Stomach (tissue), 9 donors: Measurements from ENCODE around the gene EHD3. TPM values are rescaled to one million over a fixed set of nuclear protein-coding genes. Genes with fewer than 3 reads are reported as not detected.
A peak's percentile ranks its signal among the peaks of the same experiment; 100 is the strongest.

ENCODE experiments used
- DNase-seq, 2 donors: peaks; one replicate each; pipeline versions ENCODE4 v3.0.0 to v3.0.0-alpha.2; 2013 to 2019
- H3K27ac ChIP-seq, 5 donors: fragments of 200-600 bp in 4 of 5; sonication (generic) in 4 of 5; one replicate each; pipeline ENCODE4 v1.5.1; 2013 to 2019; ENCODE audit warnings: mild to moderate bottlenecking in 1 of 5, moderate library complexity in 1 of 5
- H3K27me3 ChIP-seq, 3 donors: fragments of 200-600 bp; sonication (generic); one replicate each; pipeline ENCODE4 v1.5.1; 2017 to 2019; ENCODE audit warnings: mixed run types in 1 of 3
- H3K36me3 ChIP-seq, 4 donors: fragments of 200-600 bp; sonication (generic); 1 replicate in 3 of 4; 2 replicates in 1 of 4; pipeline ENCODE4 v1.5.1; 2016 to 2019
- H3K4me1 ChIP-seq, 4 donors: fragments of 200-600 bp; sonication (generic); one replicate each; pipeline ENCODE4 v1.5.1; 2016 to 2019
- H3K4me3 ChIP-seq, 4 donors: fragments of 200-600 bp; sonication (generic) in 3 of 4; one replicate each; pipeline ENCODE4 v1.5.1; 2016 to 2019; ENCODE audit warnings: mild to moderate bottlenecking in 1 of 4
- H3K9me3 ChIP-seq, 4 donors: fragments of 200-600 bp; sonication (generic); one replicate each; pipeline ENCODE4 v1.5.1; 2016 to 2019
- EP300 ChIP-seq: sonication (generic); formaldehyde crosslinking; IDR thresholded peaks from one replicate; pipeline ENCODE4 v1.6.1; 2017; ENCODE audit warnings: antibody characterized with exemption
- POLR2A ChIP-seq, 4 donors: fragments of 450-650 bp; IDR thresholded peaks; one replicate each; pipeline ENCODE4 v1.6.1; 2016; ENCODE audit warnings: antibody characterized with exemption in 4 of 4, control low read depth in 2 of 4, mild to moderate bottlenecking in 1 of 4, moderate library complexity in 1 of 4
- POLR2AphosphoS5 ChIP-seq, 3 donors: sonication (generic); formaldehyde crosslinking; IDR thresholded peaks; one replicate each; pipeline ENCODE4 v1.6.1; 2016; ENCODE audit warnings: antibody characterized with exemption in 3 of 3
- WGBS, 5 donors: extraction: QIAGEN DNeasy Blood & Tissue Kit in 3 of 5; methylation state at CpG; one replicate each; pipeline versions ENCODE4 v1.1.5 to v1.1.7; 2013 to 2018; 5-methylcytosine and 5-hydroxymethylcytosine counted together
- intact Hi-C: fragments of 100-400 bp; cut with DNase I; formaldehyde crosslinking; loops from one replicate; pipeline ENCODE4 v1.15.1; 2023; ENCODE audit warnings: low total_unique reads
- polyA plus RNA-seq, 3 donors: library from polyadenylated mRNA; stranded (reverse); fragments of 200-250 nt; gene quantifications; one replicate each; pipeline ENCODE4 v1.2.3, GENCODE V29; 2013
- total RNA-seq, 5 donors: library from RNA; depleted of rRNA; stranded (reverse); fragments of >200 nt; gene quantifications; one replicate each; pipeline versions ENCODE4 v1.1.0 to v1.2.3, GENCODE V29; 2014 to 2016
- TF ChIP-seq, protein P1 (sequence below), 7 experiments: fragments of 450-650 bp in 4 of 7; fragments of 200-600 bp in 3 of 7; sonication (generic) in 3 of 7; IDR thresholded peaks; one replicate each; pipeline ENCODE4 v1.5.1; 2016 to 2019; ENCODE audit warnings: antibody characterized with exemption in 7 of 7, control low read depth in 2 of 7, mild to moderate bottlenecking in 1 of 7
- donor health status: healthy with polysubstance abuse.
- donor health status: Bipolar disorder and iron deficiency.
- donor health status: healthy.

Gene EHD3
- total and polyA plus RNA-seq, 8 donors, result 0.45 to 7.5 (median 3.6) TPM

DNA sequence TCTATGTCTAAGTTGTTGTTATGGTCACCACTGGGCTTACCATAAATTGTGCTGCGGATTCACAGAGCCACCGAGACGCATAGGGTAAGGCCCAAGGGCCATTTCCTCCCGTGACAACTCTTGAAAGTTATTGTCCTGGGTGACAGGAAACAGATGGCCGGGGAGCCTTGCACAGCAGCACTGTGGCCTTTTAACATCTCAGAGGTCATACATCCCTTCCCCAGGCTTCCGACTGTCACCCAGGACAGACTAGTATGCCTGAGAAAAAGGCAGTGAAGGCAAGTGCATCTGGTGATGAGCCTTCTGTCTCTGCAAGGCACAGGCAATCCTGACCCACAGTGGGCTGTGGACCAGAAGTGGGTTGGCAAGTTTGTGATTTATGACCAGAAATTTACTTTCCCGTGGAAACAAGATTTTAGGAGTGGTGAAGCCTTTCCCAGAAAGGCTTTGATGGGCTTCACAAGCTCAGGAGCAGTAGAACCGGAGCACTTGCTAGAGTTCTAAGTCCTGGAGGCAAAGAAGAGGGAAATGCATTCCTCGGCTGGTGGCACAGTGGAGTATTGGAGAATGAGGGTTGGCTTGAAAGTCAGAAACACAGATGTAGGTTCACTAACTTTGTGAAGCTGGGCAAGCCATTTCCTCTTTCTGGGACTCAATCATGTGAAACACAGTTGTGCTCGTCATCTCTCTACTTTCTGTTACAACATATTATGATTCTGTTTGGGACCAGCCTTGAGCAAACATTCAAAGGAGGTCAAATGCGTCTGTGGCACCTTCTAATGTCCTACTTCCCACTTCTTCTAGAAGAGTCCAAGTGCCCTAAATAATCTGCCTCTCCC, 14.6 kb upstream of the EHD3 start:
- DNase-seq, result peak in 1 of 2 donors; percentile 66
- Histone ChIP-seq H3K27ac (peak overlapping the region in 2 of 5 donors; percentile 18 to 29), H3K4me3 (no peak overlapping the region), H3K27me3 (peaks cover 0 to 14% (median 0%) of the 10 kb centered on the region in 3 donors), H3K9me3 (no peaks in the 10 kb centered on the region), H3K36me3 (no peaks in the 10 kb centered on the region), H3K4me1 (peaks cover 0 to 4% (median 0%) of the 10 kb centered on the region in 4 donors)
- intact Hi-C loops, result no loop called here
- no peak for TF ChIP-seq POLR2A (IDR thresholded peaks at IDR 0.05)
- no peak for TF ChIP-seq POLR2AphosphoS5 (IDR thresholded peaks at IDR 0.05)
- no peak for TF ChIP-seq EP300
- TF ChIP-seq, protein P1, sequence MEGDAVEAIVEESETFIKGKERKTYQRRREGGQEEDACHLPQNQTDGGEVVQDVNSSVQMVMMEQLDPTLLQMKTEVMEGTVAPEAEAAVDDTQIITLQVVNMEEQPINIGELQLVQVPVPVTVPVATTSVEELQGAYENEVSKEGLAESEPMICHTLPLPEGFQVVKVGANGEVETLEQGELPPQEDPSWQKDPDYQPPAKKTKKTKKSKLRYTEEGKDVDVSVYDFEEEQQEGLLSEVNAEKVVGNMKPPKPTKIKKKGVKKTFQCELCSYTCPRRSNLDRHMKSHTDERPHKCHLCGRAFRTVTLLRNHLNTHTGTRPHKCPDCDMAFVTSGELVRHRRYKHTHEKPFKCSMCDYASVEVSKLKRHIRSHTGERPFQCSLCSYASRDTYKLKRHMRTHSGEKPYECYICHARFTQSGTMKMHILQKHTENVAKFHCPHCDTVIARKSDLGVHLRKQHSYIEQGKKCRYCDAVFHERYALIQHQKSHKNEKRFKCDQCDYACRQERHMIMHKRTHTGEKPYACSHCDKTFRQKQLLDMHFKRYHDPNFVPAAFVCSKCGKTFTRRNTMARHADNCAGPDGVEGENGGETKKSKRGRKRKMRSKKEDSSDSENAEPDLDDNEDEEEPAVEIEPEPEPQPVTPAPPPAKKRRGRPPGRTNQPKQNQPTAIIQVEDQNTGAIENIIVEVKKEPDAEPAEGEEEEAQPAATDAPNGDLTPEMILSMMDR (IDR thresholded peaks at IDR 0.05), result no peak
- WGBS, 5 donors, result 55 to 65% (median 60%) methylated on average over 11 of the region's 11 CpGs

DNA sequence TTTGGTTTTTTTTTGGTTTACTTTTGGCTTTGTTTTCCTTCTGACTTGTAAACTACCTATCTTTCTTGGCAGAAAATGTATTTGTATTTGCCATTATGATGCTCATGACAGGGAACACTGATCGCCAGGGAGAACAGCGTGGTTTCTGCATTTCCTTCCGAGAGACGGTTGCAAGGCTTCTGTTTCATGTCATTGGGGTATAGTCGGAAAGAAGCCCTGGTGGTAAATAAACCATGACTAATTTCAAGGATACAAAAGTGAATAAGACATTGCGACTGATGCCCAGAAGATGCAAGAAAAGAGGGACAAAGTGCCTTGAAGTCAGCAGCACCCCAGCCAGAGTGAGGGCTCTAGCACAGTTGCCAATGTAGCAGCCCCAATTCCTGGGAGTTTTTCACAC, 12.4 kb upstream of the EHD3 start:
- Histone ChIP-seq H3K4me3 (no peak overlapping the region), H3K36me3 (no peaks in the 10 kb centered on the region), H3K27ac (no peak overlapping the region), H3K9me3 (no peaks in the 10 kb centered on the region), H3K4me1 (peaks cover 0 to 4% (median 0%) of the 10 kb centered on the region in 4 donors), H3K27me3 (peaks cover 0 to 16% (median 0%) of the 10 kb centered on the region in 3 donors)
- intact Hi-C loops, result no loop called here
- no peak for TF ChIP-seq EP300
- no peak for TF ChIP-seq POLR2A (IDR thresholded peaks at IDR 0.05)
- TF ChIP-seq, protein P1 (IDR thresholded peaks at IDR 0.05), result no peak
- TF ChIP-seq POLR2AphosphoS5 (IDR thresholded peaks at IDR 0.05), result no peak
- WGBS, 5 donors, result 59 to 72% (median 67%) methylated on average over 6 of the region's 6 CpGs
- no peak for DNase-seq

DNA sequence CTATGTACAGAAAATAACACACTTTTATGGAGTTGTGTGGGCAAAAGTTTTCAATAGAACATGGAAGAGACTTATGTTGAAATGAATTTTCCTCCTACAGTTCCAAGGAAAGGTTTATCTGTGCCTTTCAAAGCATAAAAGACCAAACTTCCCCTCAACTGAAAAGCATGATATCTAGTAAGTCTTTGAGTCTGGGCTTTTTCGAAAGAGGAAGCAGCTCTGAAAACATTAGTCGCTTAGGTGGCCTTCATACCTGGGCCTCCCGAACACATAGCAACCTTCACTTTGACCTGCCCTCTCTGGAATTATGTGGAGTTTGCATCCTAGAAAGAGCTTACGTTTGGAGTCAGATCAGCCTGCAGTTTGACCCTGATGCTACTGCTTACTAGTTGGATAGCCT, 11.9 kb upstream of the EHD3 start:
- H3K4me3 ChIP-seq, result no peak overlapping the region
- H3K4me1 ChIP-seq, result peaks cover 0 to 4% (median 0%) of the 10 kb centered on the region in 4 donors
- peaks cover 0 to 21% (median 0%) of the 10 kb centered on the region in 3 donors for H3K27me3 ChIP-seq
- WGBS, 5 donors, result 73 to 84% (median 79%) methylated on average over 4 of the region's 4 CpGs
- H3K36me3 ChIP-seq, result no peaks in the 10 kb centered on the region
- H3K9me3 ChIP-seq, result no peaks in the 10 kb centered on the region
- no peak overlapping the region for H3K27ac ChIP-seq
- no peak for DNase-seq
- no peak for TF ChIP-seq POLR2AphosphoS5 (IDR thresholded peaks at IDR 0.05)
- TF ChIP-seq EP300, result no peak
- TF ChIP-seq, protein P1 (IDR thresholded peaks at IDR 0.05), result no peak
- TF ChIP-seq POLR2A (IDR thresholded peaks at IDR 0.05), result no peak
- intact Hi-C loops, result no loop called here

DNA sequence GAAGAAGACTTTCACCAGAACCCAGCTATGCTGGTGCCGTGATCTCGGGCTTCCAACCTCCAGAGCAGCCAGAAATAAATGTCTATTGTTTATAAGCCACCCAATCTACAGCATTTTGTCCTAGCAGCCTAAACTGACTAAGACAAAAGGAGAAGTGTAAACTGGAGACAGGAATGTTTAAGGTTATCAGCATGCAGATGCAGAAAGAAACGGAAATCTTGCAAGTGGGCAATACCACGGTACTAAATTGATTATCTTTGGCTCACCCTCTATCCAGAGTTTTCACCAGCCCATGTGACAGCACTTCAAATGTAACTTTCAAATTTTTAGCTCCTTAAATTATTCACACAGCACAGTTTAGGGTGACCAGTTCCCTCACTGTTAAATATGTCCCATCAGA, 10.9 kb upstream of the EHD3 start:
- Histone ChIP-seq H3K36me3 (no peaks in the 10 kb centered on the region), H3K27me3 (peaks cover 0 to 30% (median 0%) of the 10 kb centered on the region in 3 donors), H3K9me3 (no peaks in the 10 kb centered on the region), H3K4me3 (no peak overlapping the region), H3K27ac (no peak overlapping the region), H3K4me1 (peaks cover 0 to 4% (median 0%) of the 10 kb centered on the region in 4 donors)
- intact Hi-C loops, result no loop called here
- DNase-seq, result no peak
- 65 to 78% (median 66%) methylated on average over 4 of the region's 4 CpGs for WGBS, 5 donors
- TF ChIP-seq, protein P1 (IDR thresholded peaks at IDR 0.05), result no peak
- TF ChIP-seq POLR2AphosphoS5 (IDR thresholded peaks at IDR 0.05) (no peak), POLR2A (IDR thresholded peaks at IDR 0.05) (no peak), EP300 (no peak)
